Mesothelial cell of epicardium (in vitro differentiated cells): ENCODE results near the gene GRAMD4. TPM values are rescaled to one million over a fixed set of nuclear protein-coding genes. Genes with fewer than 3 reads are reported as not detected.

Experiments
- DNase-seq, 2 experiments: peaks; one replicate each; pipeline ENCODE4 v3.0.0; 2021; ENCODE audit warnings: low spot score in 2 of 2; ENCODE audit not compliant: unreplicated experiment in 2 of 2
- H3K27ac Mint-ChIP-seq: 2 replicates; pipeline ENCODE4 v1.8.0; 2021; ENCODE audit warnings: mixed read lengths
- H3K27me3 Mint-ChIP-seq: 2 replicates; pipeline ENCODE4 v1.8.0; 2021; ENCODE audit warnings: low read depth, mixed read lengths
- H3K36me3 Mint-ChIP-seq: 2 replicates; pipeline ENCODE4 v1.8.0; 2021; ENCODE audit warnings: mixed read lengths
- H3K4me1 Mint-ChIP-seq: 2 replicates; pipeline ENCODE4 v1.8.0; 2021; ENCODE audit warnings: mixed read lengths
- H3K4me3 Mint-ChIP-seq: 2 replicates; pipeline ENCODE4 v1.8.0; 2021; ENCODE audit warnings: mild to moderate bottlenecking, moderate library complexity, mixed read lengths
- H3K9me3 Mint-ChIP-seq: 2 replicates; pipeline ENCODE4 v1.8.0; 2021; ENCODE audit warnings: mixed read lengths
- total RNA-seq: library from RNA; stranded (reverse); gene quantifications from 3 replicates; pipeline ENCODE4 v1.2.1, GENCODE V29; 2021
- TF ChIP-seq, protein P1 (sequence below): fragments of 200-600 bp; sonication (generic); IDR thresholded peaks from one replicate; pipeline ENCODE4 v1.5.0; 2021; ENCODE audit warnings: antibody characterized with exemption; ENCODE audit not compliant: unreplicated experiment

The GRAMD4 gene
- total RNA-seq, 1 donor from 2014 or later: 58.3 TPM

DNA sequence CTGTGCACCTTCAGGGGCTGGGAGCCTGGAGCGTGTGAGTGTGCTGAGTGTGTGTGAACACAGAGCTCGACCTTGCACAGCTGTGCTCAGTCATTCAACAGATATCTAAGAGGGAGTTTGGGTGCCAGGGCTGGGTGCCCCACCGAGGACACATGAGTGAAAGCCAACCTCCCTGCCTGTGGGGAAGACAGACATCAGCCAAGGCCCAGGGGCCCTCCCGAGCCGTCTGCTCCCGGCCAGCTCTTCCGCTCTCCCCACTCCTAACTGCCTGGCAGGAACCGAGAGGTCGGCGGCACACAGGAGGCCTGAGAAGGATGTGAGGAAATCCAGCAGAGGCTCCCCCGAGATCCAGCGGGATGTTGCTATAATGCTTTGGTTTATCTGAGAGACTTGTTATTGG, 85.9 kb downstream of the GRAMD4 start:
- Mint-ChIP-seq H3K4me1 (no peaks in the 10 kb centered on the region), H3K9me3 (no peaks in the 10 kb centered on the region), H3K4me3 (no peak overlapping the region), H3K27me3 (no peaks in the 10 kb centered on the region), H3K36me3 (peaks cover 60% of the 10 kb centered on the region), H3K27ac (no peak overlapping the region)
- TF ChIP-seq, protein P1, sequence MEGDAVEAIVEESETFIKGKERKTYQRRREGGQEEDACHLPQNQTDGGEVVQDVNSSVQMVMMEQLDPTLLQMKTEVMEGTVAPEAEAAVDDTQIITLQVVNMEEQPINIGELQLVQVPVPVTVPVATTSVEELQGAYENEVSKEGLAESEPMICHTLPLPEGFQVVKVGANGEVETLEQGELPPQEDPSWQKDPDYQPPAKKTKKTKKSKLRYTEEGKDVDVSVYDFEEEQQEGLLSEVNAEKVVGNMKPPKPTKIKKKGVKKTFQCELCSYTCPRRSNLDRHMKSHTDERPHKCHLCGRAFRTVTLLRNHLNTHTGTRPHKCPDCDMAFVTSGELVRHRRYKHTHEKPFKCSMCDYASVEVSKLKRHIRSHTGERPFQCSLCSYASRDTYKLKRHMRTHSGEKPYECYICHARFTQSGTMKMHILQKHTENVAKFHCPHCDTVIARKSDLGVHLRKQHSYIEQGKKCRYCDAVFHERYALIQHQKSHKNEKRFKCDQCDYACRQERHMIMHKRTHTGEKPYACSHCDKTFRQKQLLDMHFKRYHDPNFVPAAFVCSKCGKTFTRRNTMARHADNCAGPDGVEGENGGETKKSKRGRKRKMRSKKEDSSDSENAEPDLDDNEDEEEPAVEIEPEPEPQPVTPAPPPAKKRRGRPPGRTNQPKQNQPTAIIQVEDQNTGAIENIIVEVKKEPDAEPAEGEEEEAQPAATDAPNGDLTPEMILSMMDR: no peak
- DNase-seq: no peak

DNA sequence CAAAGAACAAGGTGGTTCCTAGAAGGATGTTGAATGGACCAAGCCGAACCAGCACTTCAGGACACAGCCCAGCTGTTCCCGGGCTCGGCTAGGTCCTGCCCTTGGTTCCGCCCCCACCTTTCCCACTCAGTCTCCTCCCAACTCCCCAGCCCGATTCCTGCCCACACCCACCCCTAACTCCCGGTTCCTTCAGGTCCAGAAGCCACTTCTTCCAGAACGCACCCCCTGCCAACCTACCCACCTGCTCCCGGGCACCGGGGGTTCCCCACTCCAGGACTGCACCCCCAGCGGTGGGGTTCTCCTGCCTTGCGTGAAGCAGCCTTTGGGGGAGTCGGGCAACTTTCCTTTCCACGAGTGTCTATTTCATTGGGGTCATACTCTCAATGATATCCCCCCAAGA, 87.1 kb downstream of the GRAMD4 start:
- Mint-ChIP-seq H3K36me3 (peaks cover 66% of the 10 kb centered on the region), H3K27ac (no peak overlapping the region), H3K9me3 (no peaks in the 10 kb centered on the region), H3K27me3 (no peaks in the 10 kb centered on the region), H3K4me1 (no peaks in the 10 kb centered on the region), H3K4me3 (no peak overlapping the region)
- DNase-seq: no peak
- TF ChIP-seq, protein P1: no peak

DNA sequence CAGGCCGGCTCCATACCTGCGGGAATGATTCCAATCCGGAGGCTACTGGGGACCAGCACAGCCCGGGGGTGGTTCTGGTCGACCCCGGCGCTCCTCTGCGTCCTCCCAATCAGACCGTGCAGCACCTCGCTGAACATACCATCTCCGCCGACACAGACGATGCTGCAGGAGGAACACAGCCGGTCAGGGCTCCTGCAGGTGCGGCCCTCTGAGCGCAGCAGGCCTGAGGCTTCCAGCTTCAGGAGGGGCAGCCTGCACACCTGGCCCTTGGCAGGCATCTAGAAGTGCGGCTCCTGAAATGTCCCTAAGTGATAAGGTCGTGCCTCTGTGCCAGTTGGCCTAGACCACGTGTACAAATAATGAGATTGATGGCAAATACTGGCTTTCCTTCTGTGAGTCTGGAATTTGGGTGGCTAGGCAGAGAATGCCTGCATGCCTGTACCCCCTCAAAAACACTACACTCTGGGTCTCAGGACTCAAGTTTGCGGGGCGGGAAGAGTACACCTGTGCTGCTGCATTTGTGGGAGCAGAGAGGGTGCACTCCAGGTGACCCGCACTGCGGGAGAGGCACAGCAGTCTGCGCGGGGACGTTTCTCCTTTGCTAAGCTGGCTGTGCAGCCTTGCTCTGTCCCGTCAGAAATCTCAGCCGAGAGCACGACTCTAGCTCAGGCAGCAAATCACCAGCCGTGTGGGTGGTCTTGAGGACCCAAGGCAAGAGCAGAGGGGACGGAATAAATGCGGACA, 87.8 kb downstream of the GRAMD4 start:
- TF ChIP-seq, protein P1: no peak
- DNase-seq: no peak
- H3K4me3 Mint-ChIP-seq: no peak overlapping the region
- no peaks in the 10 kb centered on the region for H3K4me1 Mint-ChIP-seq
- peaks cover 65% of the 10 kb centered on the region for H3K36me3 Mint-ChIP-seq
- H3K27me3 Mint-ChIP-seq: no peaks in the 10 kb centered on the region
- H3K9me3 Mint-ChIP-seq: no peaks in the 10 kb centered on the region
- H3K27ac Mint-ChIP-seq: no peak overlapping the region

DNA sequence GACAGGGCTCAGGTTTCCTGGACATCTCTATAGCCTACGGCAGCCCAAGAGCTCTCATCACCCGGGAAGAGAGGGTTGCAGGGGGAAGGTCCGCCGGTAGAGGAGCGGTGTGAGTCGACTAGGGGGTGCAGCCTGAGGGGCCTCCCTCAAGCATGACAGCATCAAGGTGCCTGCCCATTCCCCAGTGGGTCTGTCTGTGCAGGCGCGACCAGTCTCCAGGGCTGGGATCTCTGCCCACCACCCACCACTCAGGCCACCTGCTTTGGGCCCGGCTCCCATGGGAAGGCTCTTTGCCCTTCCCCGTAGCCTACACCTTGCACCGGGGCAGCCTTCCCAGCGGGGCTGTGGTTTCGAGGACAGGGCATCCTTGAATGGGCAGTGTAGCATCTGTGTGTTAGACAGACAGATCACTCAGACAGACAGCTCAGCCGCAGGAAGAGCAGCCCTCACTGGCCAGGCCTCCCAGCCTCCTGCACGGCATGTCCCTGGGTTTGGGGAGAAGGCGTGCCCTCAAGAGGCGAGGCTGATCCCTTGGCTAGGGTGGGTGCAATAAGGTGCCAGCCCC, 88.7 kb downstream of the GRAMD4 start:
- Mint-ChIP-seq H3K27ac (no peak overlapping the region), H3K36me3 (peaks cover 65% of the 10 kb centered on the region), H3K27me3 (no peaks in the 10 kb centered on the region), H3K4me3 (no peak overlapping the region), H3K4me1 (no peaks in the 10 kb centered on the region), H3K9me3 (no peaks in the 10 kb centered on the region)
- TF ChIP-seq, protein P1: no peak
- DNase-seq: no peak

DNA sequence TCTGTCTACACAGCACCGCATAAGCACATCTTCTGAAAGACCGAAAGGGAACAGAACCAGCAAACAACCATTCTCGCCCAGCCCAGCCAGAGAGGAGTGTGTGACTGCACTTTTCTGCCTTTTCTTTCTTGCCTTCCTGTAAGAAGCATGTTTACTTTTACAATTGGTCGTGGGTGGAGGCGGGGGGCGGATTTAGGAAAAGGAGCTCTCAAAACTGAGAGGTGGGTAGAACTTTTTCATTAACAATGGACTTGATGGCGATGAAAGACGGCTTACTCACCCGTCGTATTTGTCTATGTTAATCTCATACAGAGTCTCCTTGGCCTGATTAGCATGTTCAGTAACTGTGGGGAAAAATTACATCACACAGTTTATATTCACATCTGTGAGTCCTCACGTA, 90.6 kb downstream of the GRAMD4 start:
- Mint-ChIP-seq H3K4me1 (no peaks in the 10 kb centered on the region), H3K4me3 (no peak overlapping the region), H3K9me3 (no peaks in the 10 kb centered on the region), H3K36me3 (peaks cover 64% of the 10 kb centered on the region), H3K27me3 (no peaks in the 10 kb centered on the region), H3K27ac (no peak overlapping the region)
- no peak for DNase-seq
- TF ChIP-seq, protein P1: no peak
